H9 (cell line): ENCODE data around the gene C17orf114.

Source experiments
- DNase-seq: peaks from one replicate; pipeline ENCODE4 v3.0.0-alpha.2; 2017
- H2AFZ ChIP-seq: one replicate; pipeline ENCODE4 v1.6.1; 2013; ENCODE audit warnings: mild to moderate bottlenecking, low read length, control low read depth, moderate library complexity
- H2AK5ac ChIP-seq: 2 replicates; pipeline ENCODE4 v1.6.1; 2013; ENCODE audit warnings: low read length, control low read depth, mixed read lengths; ENCODE audit not compliant: insufficient read length
- H2BK120ac ChIP-seq: one replicate; pipeline ENCODE4 v1.6.1; 2013; ENCODE audit warnings: low read depth, mild to moderate bottlenecking, low read length, control low read depth, inconsistent platforms; ENCODE audit not compliant: poor library complexity, severe bottlenecking
- H2BK12ac ChIP-seq: 2 replicates; pipeline ENCODE4 v1.6.1; 2013; ENCODE audit warnings: low read length, control low read depth, mixed read lengths, low read depth; ENCODE audit not compliant: insufficient read length
- H2BK15ac ChIP-seq: 2 replicates; pipeline ENCODE4 v1.6.1; 2013; ENCODE audit warnings: low read depth, low read length, control low read depth
- H2BK20ac ChIP-seq: one replicate; pipeline ENCODE4 v1.6.1; 2013; ENCODE audit warnings: low read depth, mild to moderate bottlenecking, low read length, control low read depth, inconsistent platforms; ENCODE audit not compliant: poor library complexity, severe bottlenecking
- H2BK5ac ChIP-seq: 2 replicates; pipeline ENCODE4 v1.6.1; 2013; ENCODE audit warnings: low read length, control low read depth, mixed read lengths; ENCODE audit not compliant: insufficient read length
- H3K14ac ChIP-seq: 2 replicates; pipeline ENCODE4 v1.6.1; 2013; ENCODE audit warnings: low read length, control low read depth; ENCODE audit not compliant: insufficient read depth
- H3K18ac ChIP-seq: 2 replicates; pipeline ENCODE4 v1.6.1; 2013; ENCODE audit warnings: low read depth, mild to moderate bottlenecking, mixed read lengths, low read length, control low read depth; ENCODE audit not compliant: insufficient read length
- H3K23ac ChIP-seq: 2 replicates; pipeline ENCODE4 v1.6.1; 2013; ENCODE audit warnings: low read length, control low read depth, mixed read lengths, low read depth; ENCODE audit not compliant: insufficient read length
- H3K23me2 ChIP-seq: 2 replicates; pipeline ENCODE4 v1.6.1; 2013; ENCODE audit warnings: low read depth, mild to moderate bottlenecking, mixed read lengths, low read length, control low read depth; ENCODE audit not compliant: insufficient read length, poor library complexity, severe bottlenecking
- H3K27ac ChIP-seq: 2 replicates; pipeline ENCODE4 v1.5.1; 2013; ENCODE audit warnings: low read length, control low read depth, mixed read lengths, low read depth; ENCODE audit not compliant: insufficient read length
- H3K27me3 ChIP-seq: 2 replicates; pipeline ENCODE4 v1.6.1; 2013; ENCODE audit warnings: low read length, control low read depth, inconsistent platforms; ENCODE audit not compliant: insufficient read depth
- H3K4ac ChIP-seq: 2 replicates; pipeline ENCODE4 v1.6.1; 2013; ENCODE audit warnings: low read depth, mild to moderate bottlenecking, control low read depth, inconsistent platforms, low read length, moderate library complexity
- H3K4me1 ChIP-seq: 2 replicates; pipeline ENCODE4 v1.6.1; 2013; ENCODE audit warnings: low read length, control low read depth, inconsistent platforms; ENCODE audit not compliant: insufficient read depth
- H3K4me2 ChIP-seq: 2 replicates; pipeline ENCODE4 v1.6.1; 2013; ENCODE audit warnings: low read length, control low read depth, mixed read lengths; ENCODE audit not compliant: insufficient read length, insufficient read depth
- H3K56ac ChIP-seq: 2 replicates; pipeline ENCODE4 v1.6.1; 2013; ENCODE audit warnings: low read depth, mild to moderate bottlenecking, mixed read lengths, low read length, control low read depth; ENCODE audit not compliant: insufficient read length
- H3K79me1 ChIP-seq: 2 replicates; pipeline ENCODE4 v1.6.1; 2013; ENCODE audit warnings: low read depth, mild to moderate bottlenecking, moderate library complexity, low read length, control low read depth, inconsistent platforms; ENCODE audit not compliant: insufficient read depth, poor library complexity, severe bottlenecking
- H3K79me2 ChIP-seq: 2 replicates; pipeline ENCODE4 v1.6.1; 2013; ENCODE audit warnings: low read length, control low read depth, inconsistent platforms; ENCODE audit not compliant: insufficient read depth
- H3K9ac ChIP-seq: 2 replicates; pipeline ENCODE4 v1.6.1; 2013; ENCODE audit warnings: low read length, control low read depth, mixed read lengths; ENCODE audit not compliant: insufficient read length; ENCODE audit errors: extremely low read depth
- H3K9me3 ChIP-seq: one replicate; pipeline ENCODE4 v1.6.1; 2013; ENCODE audit warnings: low read depth, low read length, inconsistent platforms; ENCODE audit not compliant: control insufficient read depth
- H3T11ph ChIP-seq: one replicate; pipeline ENCODE4 v1.6.1; 2013; ENCODE audit warnings: mild to moderate bottlenecking, low read length, control low read depth, inconsistent platforms
- H4K20me1 ChIP-seq: one replicate; pipeline ENCODE4 v1.6.1; 2013; ENCODE audit not compliant: control insufficient read depth, insufficient read length, insufficient read depth
- H4K5ac ChIP-seq: 2 replicates; pipeline ENCODE4 v1.6.1; 2013; ENCODE audit warnings: low read depth, mild to moderate bottlenecking, mixed read lengths, low read length, control low read depth; ENCODE audit not compliant: insufficient read length
- H4K8ac ChIP-seq: replicated peaks from 2 replicates; pipeline ENCODE4 v1.6.1; 2013; ENCODE audit warnings: low read length, control low read depth, mixed read lengths, low read depth; ENCODE audit not compliant: insufficient read length
- H4K91ac ChIP-seq: 2 replicates; pipeline ENCODE4 v1.6.1; 2013; ENCODE audit warnings: low read depth, mild to moderate bottlenecking, moderate library complexity, mixed read lengths, low read length, control low read depth; ENCODE audit not compliant: insufficient read length
- H3K27ac Mint-ChIP-seq, 3 experiments: 2 replicates in 2 of 3; 3 replicates in 1 of 3; pipeline ENCODE4 v1.8.0; 2020 to 2021; ENCODE audit warnings: mixed read lengths in 3 of 3, mild to moderate bottlenecking in 1 of 3, moderate library complexity in 1 of 3
- H3K27me3 Mint-ChIP-seq: 2 replicates; pipeline ENCODE4 v1.8.0; 2021; ENCODE audit warnings: low read depth, mild to moderate bottlenecking, moderate library complexity, mixed read lengths
- H3K36me3 Mint-ChIP-seq, 3 experiments: 2 replicates in 2 of 3; 3 replicates in 1 of 3; pipeline ENCODE4 v1.8.0; 2020 to 2021; ENCODE audit warnings: low read depth in 3 of 3, mixed read lengths in 3 of 3; ENCODE audit not compliant: insufficient read depth in 1 of 3
- H3K4me1 Mint-ChIP-seq, 2 experiments: 2 replicates each; pipeline ENCODE4 v1.8.0; 2020; ENCODE audit warnings: mixed read lengths in 2 of 2
- H3K4me3 Mint-ChIP-seq, 2 experiments: 2 replicates in 1 of 2; 3 replicates in 1 of 2; pipeline ENCODE4 v1.8.0; 2020 to 2021; ENCODE audit warnings: mild to moderate bottlenecking in 2 of 2, mixed read lengths in 2 of 2, moderate library complexity in 1 of 2
- H3K9me3 Mint-ChIP-seq, 2 experiments: 2 replicates in 1 of 2; 3 replicates in 1 of 2; pipeline ENCODE4 v1.8.0; 2020; ENCODE audit warnings: mild to moderate bottlenecking in 2 of 2, mixed read lengths in 2 of 2, moderate library complexity in 1 of 2
- CTCF ChIP-seq: fragments of 200-600 bp; sonication (generic); conservative IDR thresholded peaks from 3 replicates; pipeline ENCODE4 v1.8.0; 2021; ENCODE audit warnings: antibody characterized with exemption, mild to moderate bottlenecking
- WGBS: extraction: QIAGEN DNeasy Blood & Tissue Kit; methylation state at CpG from one replicate; pipeline ENCODE4 v1.1.7; 2013; ENCODE audit warnings: missing lambda C conversion rate, low lambda C conversion rate, mixed read lengths; ENCODE audit not compliant: insufficient read length; ENCODE audit errors: extremely low coverage; 5-methylcytosine and 5-hydroxymethylcytosine counted together

The C17orf114 gene

GRCh38 chr17:4811471-4811870 lies 9.3 kb upstream of the C17orf114 start:
- peaks cover 20 to 57% (median 46%) of the 10 kb centered on the region in 3 experiments for H3K36me3 Mint-ChIP-seq
- no peak overlapping the region for H2BK20ac ChIP-seq
- no peak overlapping the region for H2BK15ac ChIP-seq
- peaks cover 11% of the 10 kb centered on the region in 2 experiments for H3K4me1 Mint-ChIP-seq
- H3K9me3 ChIP-seq = no peaks in the 10 kb centered on the region
- no peak overlapping the region for H2BK120ac ChIP-seq
- H4K20me1 ChIP-seq = no peaks in the 10 kb centered on the region
- H3T11ph ChIP-seq = no peak overlapping the region
- no peaks in the 10 kb centered on the region for H3K79me2 ChIP-seq
- WGBS = no CpG with 5 or more reads among the region's 12 CpGs
- H3K9me3 Mint-ChIP-seq = peaks cover 2% of the 10 kb centered on the region in 2 experiments; a peak in 4 of 5 replicates
- no peak overlapping the region for H3K4me3 Mint-ChIP-seq
- no peak overlapping the region for H3K23ac ChIP-seq
- H3K14ac ChIP-seq = no peak overlapping the region
- no peak for TF ChIP-seq CTCF
- no peak for DNase-seq
- H3K4me1 ChIP-seq = no peaks in the 10 kb centered on the region
- H3K79me1 ChIP-seq = no peaks in the 10 kb centered on the region
- no peak overlapping the region for H2BK5ac ChIP-seq
- H3K9ac ChIP-seq = no peak overlapping the region
- no peak overlapping the region for H2AK5ac ChIP-seq
- no peaks in the 10 kb centered on the region for H3K27me3 ChIP-seq
- H3K27me3 Mint-ChIP-seq = no peaks in the 10 kb centered on the region; the same call in 1 of the 2 replicates
- no peak overlapping the region for H2BK12ac ChIP-seq
- H3K27ac Mint-ChIP-seq = no peak overlapping the region; a peak in 1 of 7 replicates
- no peak overlapping the region for H2AFZ ChIP-seq
- no peak overlapping the region for H3K27ac ChIP-seq
- no peak overlapping the region for H4K5ac ChIP-seq
- H3K4ac ChIP-seq = no peak overlapping the region
- no peak overlapping the region for H4K91ac ChIP-seq
- no peak overlapping the region for H3K56ac ChIP-seq
- H3K4me2 ChIP-seq = no peak overlapping the region
- H3K23me2 ChIP-seq = peaks cover 5% of the 10 kb centered on the region
- no peak overlapping the region for H4K8ac ChIP-seq
- H3K18ac ChIP-seq = no peak overlapping the region
